Measurements from ENCODE around the gene PROK1. TPM values are rescaled to one million over a fixed set of nuclear protein-coding genes. Genes with fewer than 3 reads are reported as not detected.
A peak's percentile ranks its signal among the peaks of the same experiment; 100 is the strongest.

The PROK1 gene
- total and polyA plus RNA-seq, 2 of the 13 experiments (the other 11 are each of a cell fraction or from before 2014, with no cell fraction given), result 0.07 TPM; not detected in 1

GRCh38 chr1:110488867-110489266 lies 37.9 kb downstream of the PROK1 start:
- ATAC-seq, result no peak
- no peaks in the 10 kb centered on the region for H3K4me1 ChIP-seq (ENCODE audit: insufficient read depth, low read length)
- DNase-seq (ENCODE audit: low spot score), result no peak
- peaks cover 0 to 1% of the 10 kb centered on the region in 2 experiments; a peak in 2 of 5 replicates for H3K27me3 ChIP-seq (ENCODE audit: control insufficient read depth in 1 of 2, insufficient read depth in 2 of 2, low read length in 2 of 2)
- TF ChIP-seq ZNF629 (CRISPR knock-in tag; conservative IDR thresholded peaks at IDR 0.05) (peak; percentile 47; the same call in 1 of the 2 replicates), LBX2 (CRISPR knock-in tag; IDR thresholded peaks at IDR 0.05; ENCODE audit: borderline replicate concordance) (no peak)
- H4K20me1 ChIP-seq (ENCODE audit: insufficient read depth, low read length), result no peaks in the 10 kb centered on the region
- H3K9me3 ChIP-seq (ENCODE audit: low read length), result no peaks in the 10 kb centered on the region
- POLR2A ChIA-PET, result no interaction called here
- H3K4me2 ChIP-seq (ENCODE audit: low read depth, low read length), result no peak overlapping the region
- CTCF ChIA-PET (ENCODE audit: low intra/inter-chr PET ratio, low total read pairs), result no interaction called here
- H3K27ac ChIP-seq (ENCODE audit: extremely low read length, insufficient read depth, low read length), result no peak overlapping the region
- no peak overlapping the region for H3K4me3 ChIP-seq (replicated peaks in 1 of 3; ENCODE audit: insufficient read depth in 1 of 3, low read depth in 2 of 3, low read length in 3 of 3)
- no peak overlapping the region for H2AFZ ChIP-seq (ENCODE audit: low read length)
- no TSS peak for BruUV-seq (replicated peaks)
- H3K79me2 ChIP-seq (ENCODE audit: insufficient read depth, low read length), result no peaks in the 10 kb centered on the region
- H3K36me3 ChIP-seq (replicated peaks in 1 of 2; ENCODE audit: control insufficient read depth in 1 of 2, insufficient read depth in 2 of 2, low read length in 2 of 2), result no peaks in the 10 kb centered on the region
- FAIRE-seq, result no peak
- H3K9ac ChIP-seq (ENCODE audit: insufficient read depth, low read depth, low read length), result no peak overlapping the region
- 28% methylated on average over 3 of the region's 3 CpGs for WGBS (ENCODE audit: low lambda C conversion rate)
- intact Hi-C loops (cut with micrococcal nuclease; ENCODE audit: unreplicated experiment) (no loop called here), in situ Hi-C loops (cut with HindIII; ENCODE audit: extremely low pct_ligation_motif_present, low pct_unique_long_range_greater_than_20kb) (no loop called here)

GRCh38 chr1:110489406-110489805 lies 38.5 kb downstream of the PROK1 start:
- Histone ChIP-seq H3K27me3 (ENCODE audit: control insufficient read depth in 1 of 2, insufficient read depth in 2 of 2, low read length in 2 of 2) (peaks cover 0 to 1% of the 10 kb centered on the region in 2 experiments; a peak in 2 of 5 replicates), H2AFZ (ENCODE audit: low read length) (no peak overlapping the region), H3K36me3 (replicated peaks in 1 of 2; ENCODE audit: control insufficient read depth in 1 of 2, insufficient read depth in 2 of 2, low read length in 2 of 2) (no peaks in the 10 kb centered on the region), H4K20me1 (ENCODE audit: insufficient read depth, low read length) (no peaks in the 10 kb centered on the region), H3K4me3 (replicated peaks in 1 of 3; ENCODE audit: insufficient read depth in 1 of 3, low read depth in 2 of 3, low read length in 3 of 3) (no peak overlapping the region), H3K4me2 (ENCODE audit: low read depth, low read length) (no peak overlapping the region), H3K4me1 (ENCODE audit: insufficient read depth, low read length) (no peaks in the 10 kb centered on the region), H3K79me2 (ENCODE audit: insufficient read depth, low read length) (no peaks in the 10 kb centered on the region), H3K9me3 (ENCODE audit: low read length) (no peaks in the 10 kb centered on the region), H3K27ac (ENCODE audit: extremely low read length, insufficient read depth, low read length) (no peak overlapping the region), H3K9ac (ENCODE audit: insufficient read depth, low read depth, low read length) (no peak overlapping the region)
- POLR2A ChIA-PET, result no interaction called here
- ATAC-seq (no peak), FAIRE-seq (no peak), DNase-seq (ENCODE audit: low spot score) (no peak)
- in situ Hi-C loops (cut with HindIII; ENCODE audit: extremely low pct_ligation_motif_present, low pct_unique_long_range_greater_than_20kb) (no loop called here), intact Hi-C loops (cut with micrococcal nuclease; ENCODE audit: unreplicated experiment) (no loop called here)
- BruUV-seq (replicated peaks), result no TSS peak
- CTCF ChIA-PET (ENCODE audit: low intra/inter-chr PET ratio, low total read pairs), result no interaction called here
- 66% methylated on average over 4 of the region's 15 CpGs for WGBS (ENCODE audit: low lambda C conversion rate)
- TF ChIP-seq ZNF574 (CRISPR knock-in tag; IDR thresholded peaks at IDR 0.05) (no peak), ZNF225 (CRISPR knock-in tag; IDR thresholded peaks at IDR 0.05) (no peak), DZIP1 (CRISPR knock-in tag; IDR thresholded peaks at IDR 0.05) (no peak), RFX1 (IDR thresholded peaks at IDR 0.05) (no peak), ZNF724P (CRISPR knock-in tag; IDR thresholded peaks at IDR 0.05; ENCODE audit: borderline replicate concordance) (no peak), PREB (CRISPR knock-in tag; IDR thresholded peaks at IDR 0.05) (no peak), ZNF234 (CRISPR knock-in tag; conservative IDR thresholded peaks at IDR 0.05) (no peak), ZNF772 (CRISPR knock-in tag; IDR thresholded peaks at IDR 0.05) (no peak), ZNF558 (CRISPR knock-in tag; IDR thresholded peaks at IDR 0.05; ENCODE audit: borderline replicate concordance) (no peak), SKI (IDR thresholded peaks at IDR 0.05; ENCODE audit: partially characterized antibody) (no peak), MEF2D (CRISPR knock-in tag; IDR thresholded peaks at IDR 0.05) (no peak)
